Neutrophil (primary cell): Measurements from ENCODE around the gene ARID5B.
A peak's percentile ranks its signal among the peaks of the same experiment; 100 is the strongest.

Source experiments
- H3K27ac ChIP-seq: fragments of 200-600 bp; sonication (generic); 2 replicates; pipeline ENCODE4 v1.5.1; 2016; ENCODE audit warnings: mild to moderate bottlenecking, moderate library complexity
- H3K27me3 ChIP-seq: fragments of 200-600 bp; sonication (generic); 2 replicates; pipeline ENCODE4 v1.6.0; 2016; ENCODE audit warnings: mild to moderate bottlenecking
- H3K36me3 ChIP-seq: fragments of 200-600 bp; sonication (generic); 2 replicates; pipeline ENCODE4 v1.5.1; 2017
- H3K4me1 ChIP-seq, 2 experiments: fragments of 200-600 bp in 1 of 2; sonication (generic) in 1 of 2; 1 replicate in 1 of 2; 2 replicates in 1 of 2; pipeline versions ENCODE4 v1.5.1 to v1.6.1; 2013 to 2016; ENCODE audit warnings: low read depth in 1 of 2, low read length in 1 of 2, mild to moderate bottlenecking in 1 of 2, moderate library complexity in 1 of 2; ENCODE audit not compliant: control insufficient read depth in 1 of 2, insufficient read depth in 1 of 2
- H3K4me3 ChIP-seq, 2 experiments: fragments of 200-600 bp in 1 of 2; sonication (generic) in 1 of 2; 1 replicate in 1 of 2; 2 replicates in 1 of 2; pipeline ENCODE4 v1.5.1; 2013 to 2016; ENCODE audit warnings: low read depth in 1 of 2, low read length in 1 of 2, mild to moderate bottlenecking in 1 of 2, moderate library complexity in 1 of 2
- H3K9me3 ChIP-seq: fragments of 200-600 bp; sonication (generic); 2 replicates; pipeline ENCODE4 v1.5.1; 2016
- CTCF ChIP-seq: fragments of 200-600 bp; sonication (generic); IDR thresholded peaks from 2 replicates; pipeline ENCODE4 v1.5.1; 2016; ENCODE audit warnings: antibody characterized with exemption

Gene ARID5B

DNA sequence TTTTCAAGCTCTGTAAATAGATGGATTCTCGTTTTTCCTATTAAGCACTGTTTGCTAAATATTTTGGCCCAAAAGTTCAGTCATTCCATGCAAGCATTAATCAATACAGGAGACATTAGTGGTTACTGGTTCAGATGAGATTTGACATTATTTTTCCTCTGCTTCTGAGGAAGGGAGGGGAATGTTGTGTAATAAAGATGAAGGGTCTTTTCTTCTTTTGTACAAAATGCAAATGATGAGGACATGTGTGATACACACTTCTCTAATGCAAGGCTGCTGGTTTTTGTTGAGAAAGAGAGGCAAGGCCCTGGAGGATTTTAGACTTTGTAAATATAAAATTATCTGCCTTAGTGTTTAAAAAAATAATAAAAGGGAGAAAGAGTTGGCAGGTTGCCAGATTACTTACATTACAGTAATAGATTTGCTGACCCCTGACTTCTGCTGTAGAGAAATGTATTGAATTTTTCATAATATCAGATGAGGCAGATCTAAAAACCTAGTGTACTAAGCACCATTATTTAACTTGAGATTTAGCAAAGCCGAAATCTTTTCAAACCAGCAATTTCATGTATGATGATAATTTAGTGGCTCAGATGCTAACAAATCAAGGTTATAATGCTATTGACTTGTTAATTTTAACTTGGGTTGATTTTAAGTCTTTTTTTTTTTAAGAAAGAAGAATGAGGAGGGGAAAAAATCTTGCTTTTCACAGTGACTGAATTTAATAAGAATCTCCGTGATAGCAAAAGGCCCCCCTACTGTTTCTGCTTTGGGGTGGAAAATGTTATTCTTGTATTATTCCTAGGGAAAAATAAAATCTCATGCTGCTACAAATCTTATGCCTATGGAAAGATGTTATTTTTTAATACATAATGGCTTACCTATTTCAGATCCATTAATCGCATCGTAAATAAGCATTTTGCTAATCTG is 180.1 kb downstream of the ARID5B start:
- Histone ChIP-seq H3K27me3 (no peaks in the 10 kb centered on the region), H3K9me3 (no peaks in the 10 kb centered on the region), H3K4me3 (no peak overlapping the region), H3K36me3 (no peaks in the 10 kb centered on the region), H3K4me1 (peaks cover 13 to 15% of the 10 kb centered on the region in 2 experiments), H3K27ac (no peak overlapping the region)
- no peak for TF ChIP-seq CTCF

DNA sequence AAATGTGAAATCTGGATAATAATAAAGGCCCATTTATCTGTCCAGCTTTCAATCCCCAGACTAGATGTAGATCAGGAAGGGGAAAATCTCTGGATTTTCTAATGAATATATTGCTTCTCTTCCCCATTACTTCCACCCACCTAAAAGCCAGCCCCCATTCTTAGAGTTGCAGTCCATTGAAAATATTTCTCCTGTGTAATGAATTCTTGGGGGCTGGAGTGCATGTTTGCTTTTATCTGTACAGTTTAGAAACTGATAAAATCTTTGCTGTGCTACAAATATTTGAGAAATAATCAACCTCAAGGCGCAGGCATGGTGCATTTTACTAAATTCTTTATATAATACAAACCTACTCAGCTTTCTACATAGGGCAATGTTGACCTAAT is 180.8 kb downstream of the ARID5B start:
- Histone ChIP-seq H3K4me1 (peaks cover 13 to 15% of the 10 kb centered on the region in 2 experiments), H3K27me3 (no peaks in the 10 kb centered on the region), H3K36me3 (no peaks in the 10 kb centered on the region), H3K27ac (peak overlapping the region; percentile 51), H3K4me3 (peak overlapping the region in 1 of 2 experiments; percentile 17), H3K9me3 (no peaks in the 10 kb centered on the region)
- no peak for TF ChIP-seq CTCF

DNA sequence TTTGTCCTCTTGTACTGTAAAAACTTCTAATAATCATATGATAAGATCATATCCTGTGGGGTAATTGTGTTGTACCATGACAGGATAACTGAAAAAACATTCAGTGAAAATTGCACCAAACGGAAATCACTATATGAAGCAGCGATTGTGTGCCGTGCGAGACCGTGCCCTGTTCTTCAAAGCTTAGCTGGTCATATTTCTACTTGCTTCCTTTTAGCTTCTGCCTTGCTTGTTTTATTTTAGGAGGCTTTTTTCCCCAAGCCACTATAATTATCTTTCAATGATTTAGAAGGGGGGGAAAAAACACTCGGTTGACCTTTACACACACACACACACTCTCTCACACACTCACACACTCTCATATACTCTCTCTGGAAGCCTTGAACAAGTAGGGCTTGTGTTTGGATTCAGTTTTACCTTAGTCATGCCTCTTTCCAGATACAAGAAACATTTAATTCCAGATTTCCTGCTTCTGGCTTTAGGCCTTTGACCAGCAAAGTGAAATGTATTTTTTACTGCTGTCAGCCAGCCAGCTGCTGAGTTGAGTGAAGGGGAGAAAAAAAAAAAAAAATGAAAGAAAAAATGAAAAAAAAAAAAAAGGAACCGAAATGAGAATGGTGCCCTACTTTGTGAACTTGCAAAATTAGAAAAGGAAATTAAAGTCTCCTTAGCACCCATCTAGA is 181.4 kb downstream of the ARID5B start:
- no peaks in the 10 kb centered on the region for H3K36me3 ChIP-seq
- no peaks in the 10 kb centered on the region for H3K27me3 ChIP-seq
- peak overlapping the region; percentile 51 for H3K27ac ChIP-seq
- TF ChIP-seq CTCF: no peak
- peak overlapping the region; percentile 3 to 17 for H3K4me3 ChIP-seq
- no peaks in the 10 kb centered on the region for H3K9me3 ChIP-seq
- H3K4me1 ChIP-seq: peaks cover 13 to 15% of the 10 kb centered on the region in 2 experiments

DNA sequence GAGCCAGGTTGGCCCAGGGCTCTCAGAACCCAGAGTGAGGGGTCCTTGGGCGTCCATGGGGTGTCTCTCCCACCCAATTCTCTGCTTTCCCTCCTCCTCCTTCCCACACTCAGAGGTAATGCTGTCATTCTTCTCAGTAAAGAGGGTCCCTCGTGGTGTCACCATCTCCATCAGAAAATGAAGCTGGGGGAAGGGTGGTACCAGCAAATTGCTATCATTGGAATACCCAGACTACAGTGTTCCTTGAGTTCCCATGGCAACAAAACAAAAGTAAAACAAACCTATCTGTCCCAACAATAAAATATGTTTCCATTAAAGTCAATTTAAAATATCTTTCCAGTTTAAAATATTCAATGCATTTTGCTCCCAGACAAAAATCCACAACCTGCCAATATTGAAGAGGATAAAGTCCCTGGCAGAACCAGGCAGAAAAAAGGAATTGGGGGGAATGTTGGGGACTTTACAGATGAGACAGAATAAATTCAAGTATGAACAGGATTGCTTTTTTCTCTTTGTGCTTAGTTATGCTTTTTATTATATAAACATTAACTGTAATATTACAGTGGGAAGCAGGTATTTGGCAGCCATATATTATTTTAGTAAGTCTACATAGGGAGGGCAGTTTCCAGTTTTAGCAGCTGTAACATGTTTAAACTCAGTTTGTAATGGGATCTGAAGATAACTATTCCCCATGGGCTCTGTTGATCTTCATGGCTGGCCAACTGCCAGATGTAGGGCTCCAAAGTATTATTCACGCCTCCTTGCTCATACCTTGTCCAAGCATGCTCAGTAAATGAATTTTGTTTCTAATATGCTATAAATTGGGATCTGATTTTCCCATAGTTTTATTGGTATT is 182.1 kb downstream of the ARID5B start:
- no peak for TF ChIP-seq CTCF
- Histone ChIP-seq H3K9me3 (no peaks in the 10 kb centered on the region), H3K27ac (peak overlapping the region; percentile 17), H3K36me3 (no peaks in the 10 kb centered on the region), H3K27me3 (no peaks in the 10 kb centered on the region), H3K4me3 (peak overlapping the region in 1 of 2 experiments; percentile 3), H3K4me1 (peaks cover 13 to 15% of the 10 kb centered on the region in 2 experiments)

- no peak for TF ChIP-seq CTCF
- Histone ChIP-seq H3K27ac (no peak overlapping the region), H3K27me3 (no peaks in the 10 kb centered on the region), H3K4me3 (no peak overlapping the region), H3K9me3 (no peaks in the 10 kb centered on the region), H3K36me3 (no peaks in the 10 kb centered on the region), H3K4me1 (peaks cover 13 to 15% of the 10 kb centered on the region in 2 experiments)
These were observed 183.0 kb downstream of the ARID5B start for GRCh38 chr10:62084451-62084850.
